HG02763 (cell line): ENCODE data around the gene SYNPR.

Source experiments
- ATAC-seq: cut with Tn5 transposase; IDR thresholded peaks from one replicate; pipeline ENCODE4 v1.9.1; 2021; ENCODE audit warnings: mild to moderate bottlenecking, moderate library complexity; ENCODE audit not compliant: unreplicated experiment

The SYNPR gene

DNA sequence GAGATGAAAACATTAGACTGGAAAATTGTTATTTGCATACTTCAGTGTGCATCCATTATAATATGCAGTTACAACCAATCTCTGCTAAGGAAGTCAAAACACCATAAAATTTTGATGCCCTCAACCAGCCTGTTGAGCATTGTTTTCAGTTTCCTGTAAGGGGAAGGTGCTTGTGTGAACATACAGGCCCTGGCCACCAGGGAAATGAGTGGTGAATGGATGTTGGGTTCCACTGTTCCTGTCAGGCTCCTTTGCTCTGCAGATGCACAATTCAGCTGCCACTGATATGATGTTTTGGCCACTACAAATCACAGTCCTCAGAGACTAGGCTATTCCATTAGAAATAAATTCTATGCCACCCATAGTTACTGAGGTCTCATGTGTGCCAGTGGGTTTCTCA is 184.6 kb downstream of the SYNPR start:
- ATAC-seq = no peak

DNA sequence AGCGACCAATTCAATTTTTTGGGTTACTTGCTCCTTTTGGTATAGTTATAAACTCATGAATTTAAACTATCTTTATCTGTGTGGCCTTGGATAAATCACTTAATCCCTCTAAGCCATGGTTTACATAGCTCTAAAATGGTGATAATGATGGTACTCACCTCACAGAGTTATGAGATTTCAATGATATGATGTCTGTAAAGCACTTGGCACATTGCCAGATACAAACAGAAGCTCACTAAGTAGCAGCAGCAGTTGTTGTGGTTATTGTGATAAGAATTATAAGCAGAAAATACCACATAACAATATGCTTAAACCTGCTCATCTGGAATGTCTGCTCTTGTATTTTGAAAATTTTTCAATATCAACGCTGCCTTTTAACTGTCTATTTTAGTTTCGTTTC is 189.3 kb downstream of the SYNPR start:
- ATAC-seq = no peak

DNA sequence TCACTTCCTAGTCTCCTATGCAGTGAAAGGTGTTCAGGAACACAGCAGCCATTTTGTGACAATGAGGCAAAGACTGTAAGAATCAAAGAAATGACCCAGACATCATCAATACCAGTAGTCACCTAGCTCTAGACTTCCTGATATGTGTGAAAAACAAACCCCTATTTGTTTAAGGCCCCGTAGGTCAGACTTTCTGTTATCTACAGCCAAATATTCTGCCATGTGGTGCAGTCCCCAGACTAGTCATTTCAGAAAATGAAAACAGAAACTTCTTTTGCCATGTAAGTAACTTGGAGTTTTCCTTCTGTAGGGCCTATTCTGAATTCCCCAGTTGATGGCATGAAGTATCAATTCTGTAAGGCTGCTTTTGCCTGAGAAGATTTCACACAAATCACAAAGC is 192.6 kb downstream of the SYNPR start:
- no peak for ATAC-seq

DNA sequence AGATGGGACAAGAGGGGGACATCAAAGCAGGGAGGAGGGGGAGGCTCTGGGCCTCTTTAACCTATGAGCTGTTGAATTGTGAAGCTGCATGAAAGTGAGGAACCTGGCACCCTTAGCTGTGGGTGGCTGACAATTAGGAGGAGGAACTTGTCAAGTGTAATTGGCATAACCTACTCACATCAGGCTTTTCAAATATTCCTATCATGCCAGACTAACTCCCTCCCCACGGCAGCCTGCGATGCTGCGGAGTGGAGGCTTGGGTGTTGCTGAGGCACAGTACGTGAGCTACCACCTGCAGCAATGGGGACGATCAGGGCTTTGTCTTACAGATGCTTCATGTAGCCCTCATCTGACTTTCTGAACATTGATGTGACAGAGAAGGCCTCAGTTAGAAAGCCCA is 193.7 kb downstream of the SYNPR start:
- no peak for ATAC-seq

DNA sequence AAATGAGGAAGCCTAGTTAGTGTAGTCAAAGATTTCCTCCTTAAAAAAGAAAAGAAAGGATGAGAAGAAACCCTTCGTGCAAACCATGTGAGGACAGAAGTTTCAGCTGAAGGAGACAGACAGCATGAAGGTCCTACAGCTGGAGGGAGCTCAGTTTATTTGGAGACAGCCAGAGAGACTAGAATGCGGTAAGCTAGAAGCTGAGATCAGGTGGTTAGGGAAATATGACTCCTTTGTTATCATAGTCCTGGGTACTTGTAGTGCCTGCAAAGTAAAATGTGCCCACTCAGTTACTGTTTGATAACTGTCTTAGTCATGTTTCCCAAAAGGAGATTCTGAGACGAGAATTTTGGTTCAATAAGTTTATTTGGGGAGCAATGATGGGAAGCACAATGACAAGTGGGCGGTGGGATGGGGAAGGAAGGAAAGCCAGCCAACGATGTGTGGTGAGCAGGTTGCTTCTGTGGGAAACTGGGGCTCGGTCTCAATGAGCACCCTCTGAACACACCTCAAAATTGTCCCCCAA is 195.6 kb downstream of the SYNPR start:
- ATAC-seq = no peak

DNA sequence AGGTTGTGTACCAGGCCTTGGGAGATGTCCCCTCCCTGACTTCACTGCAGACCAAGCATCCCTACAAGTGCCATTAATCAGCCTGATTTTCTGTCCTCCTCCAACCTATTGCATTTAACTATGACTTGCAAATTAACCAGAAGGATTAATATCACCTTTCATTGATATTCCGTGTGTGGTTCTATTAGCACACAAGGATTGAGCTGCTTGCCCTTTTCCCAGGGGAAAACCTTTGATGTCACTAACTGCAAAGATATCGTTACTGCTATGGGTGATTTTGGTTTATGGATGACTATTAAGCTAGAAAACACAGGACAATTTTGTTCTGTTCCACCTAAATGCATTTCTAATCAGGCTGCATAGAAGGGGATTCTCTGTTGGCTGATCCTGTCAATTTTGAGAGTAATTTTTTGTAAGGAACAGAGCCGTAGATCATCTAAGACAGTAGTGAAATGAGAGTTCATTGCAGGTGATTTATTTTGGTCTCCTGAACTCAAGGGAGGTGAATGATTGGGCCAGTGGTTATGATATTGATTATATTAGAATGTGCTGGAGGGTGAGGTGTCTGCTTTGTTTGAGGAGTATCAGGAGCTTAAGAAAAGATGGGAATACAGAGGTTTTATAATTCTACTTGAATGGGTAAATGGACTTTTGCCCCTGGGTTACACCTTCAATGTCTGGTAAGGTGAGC is 196.9 kb downstream of the SYNPR start:
- no peak for ATAC-seq

DNA sequence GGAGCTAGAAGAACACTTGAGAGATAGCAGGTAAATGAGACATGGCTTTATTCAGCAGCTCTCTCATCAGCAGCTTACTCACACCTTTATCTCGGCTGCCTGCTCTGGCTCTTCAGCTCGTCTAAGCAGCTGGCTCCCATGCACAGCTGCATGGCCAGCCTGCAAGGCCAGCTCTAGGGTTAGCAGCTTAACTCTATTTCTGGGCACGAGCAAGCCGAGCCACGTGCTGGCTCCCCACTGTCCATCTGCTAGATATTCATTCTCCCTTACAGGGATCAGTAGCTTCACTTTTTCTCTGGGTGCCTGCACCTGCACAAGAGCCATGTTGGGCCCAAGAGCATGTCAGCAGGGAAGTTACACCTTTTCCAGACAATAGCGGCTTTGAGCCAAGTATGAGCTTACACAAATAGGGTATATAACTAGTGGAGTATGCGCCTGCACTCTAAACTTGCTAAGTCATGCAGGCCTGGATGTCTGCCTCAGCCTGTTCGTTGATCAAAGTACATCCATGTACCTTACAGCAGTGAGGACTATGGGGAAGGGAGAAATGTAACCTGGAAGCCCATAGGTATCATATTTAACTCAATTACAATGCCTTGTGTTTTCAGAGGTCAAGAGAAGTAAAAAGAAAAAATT is 199.5 kb downstream of the SYNPR start:
- no peak for ATAC-seq

DNA sequence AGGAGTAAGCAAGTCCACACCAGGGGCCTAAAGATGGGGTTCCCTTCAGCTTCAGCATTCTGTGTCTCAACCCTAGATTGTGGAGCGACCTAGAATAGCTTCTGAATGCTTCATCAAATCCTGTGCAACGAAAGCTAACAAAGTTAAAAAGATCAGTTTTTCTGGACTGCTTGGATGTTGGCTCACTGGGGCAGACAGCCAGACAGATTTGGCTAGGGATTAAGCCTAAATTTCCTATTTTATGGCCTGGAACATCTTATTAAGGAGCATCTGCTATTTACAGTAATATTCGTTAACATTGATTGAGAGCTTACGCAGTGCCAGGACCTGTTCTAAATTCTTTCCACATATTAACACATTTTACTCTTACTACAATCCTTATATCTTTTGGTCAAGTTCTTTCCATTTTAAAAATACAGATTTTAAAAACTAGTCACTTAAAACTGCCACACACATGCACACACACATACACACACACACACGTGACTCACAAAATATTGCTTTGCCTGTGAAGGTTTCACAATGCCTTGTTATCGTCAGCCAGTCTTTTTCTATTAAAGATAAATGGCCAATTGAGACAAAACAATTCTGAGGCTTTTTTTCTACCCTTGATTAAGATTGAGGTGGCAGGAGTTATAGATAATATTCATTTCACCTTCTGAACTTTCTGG is 201.0 kb downstream of the SYNPR start:
- no peak for ATAC-seq

DNA sequence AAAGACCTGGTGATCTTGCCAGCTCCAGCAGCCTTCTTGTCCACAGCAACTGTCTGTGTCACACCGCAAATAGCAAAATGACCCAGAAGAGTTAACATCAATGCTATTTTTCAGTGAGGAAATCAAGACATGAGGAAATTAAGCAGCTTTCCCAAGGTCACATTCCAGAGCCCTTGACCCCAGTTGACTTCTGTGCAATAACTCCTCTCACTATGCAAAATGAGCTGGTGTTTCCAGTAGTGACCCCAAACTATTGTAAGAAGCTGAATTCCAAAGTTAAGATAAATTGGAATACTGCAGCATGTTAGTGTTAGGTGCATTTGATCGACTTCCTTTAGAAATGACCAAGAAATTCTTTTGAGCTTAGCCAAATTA is 201.5 kb downstream of the SYNPR start:
- ATAC-seq = no peak

DNA sequence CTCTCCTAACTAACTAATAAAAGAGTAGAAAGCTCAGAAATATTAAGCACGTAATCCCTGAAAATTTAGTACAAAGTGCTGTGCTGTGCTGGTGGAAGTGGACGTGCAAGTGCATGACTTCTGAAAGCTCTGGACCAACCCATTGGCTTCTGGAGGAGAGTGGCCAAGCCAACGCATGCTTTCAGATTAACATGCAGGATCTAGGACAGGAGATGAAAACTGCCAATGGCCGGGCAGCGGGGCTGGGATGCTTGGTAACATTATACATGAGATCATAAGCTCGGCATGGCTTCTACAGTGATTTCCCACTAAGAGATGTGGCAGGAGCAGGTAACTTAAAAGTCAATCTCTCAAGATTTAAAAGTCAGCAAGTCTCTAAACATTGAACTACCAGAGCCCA is 203.5 kb downstream of the SYNPR start:
- ATAC-seq = no peak

DNA sequence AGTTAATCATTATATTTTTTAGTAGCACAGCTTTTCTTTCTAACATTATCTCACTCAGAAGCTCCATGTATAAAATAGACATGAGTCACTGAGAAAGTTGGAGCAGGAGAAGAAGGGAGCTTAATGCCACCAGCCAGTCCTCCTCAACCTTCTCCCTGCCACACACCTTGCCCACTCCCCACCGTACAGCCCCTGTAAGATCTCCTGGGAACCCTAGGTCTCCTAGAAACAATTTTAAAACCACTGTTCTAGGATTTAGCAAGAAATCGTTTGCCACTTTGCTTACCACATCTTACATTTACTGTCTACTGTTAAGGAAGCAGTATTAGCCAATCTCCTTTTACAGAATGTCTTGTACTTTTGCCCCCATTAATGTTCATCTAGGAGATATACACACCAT is 204.2 kb downstream of the SYNPR start:
- ATAC-seq = no peak

DNA sequence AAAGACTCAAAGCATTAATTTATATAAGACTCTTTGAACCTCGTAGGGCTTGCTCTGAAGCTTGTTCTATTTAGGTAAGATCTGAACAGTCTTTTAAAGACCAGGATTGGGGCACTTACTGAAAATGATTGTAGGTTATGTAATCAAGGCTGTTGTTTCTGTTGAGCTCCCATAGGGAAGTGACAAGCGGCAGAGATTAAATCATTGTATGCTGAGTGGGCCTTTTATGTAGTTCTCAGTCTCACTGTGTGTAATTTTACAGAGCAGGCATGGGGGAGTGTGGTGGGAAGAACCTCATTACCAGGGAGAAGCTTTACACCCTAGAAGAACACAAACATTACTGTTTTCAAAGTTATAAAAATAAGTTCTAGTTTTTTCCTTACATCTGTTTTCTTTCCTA is 214.4 kb downstream of the SYNPR start:
- ATAC-seq = no peak

DNA sequence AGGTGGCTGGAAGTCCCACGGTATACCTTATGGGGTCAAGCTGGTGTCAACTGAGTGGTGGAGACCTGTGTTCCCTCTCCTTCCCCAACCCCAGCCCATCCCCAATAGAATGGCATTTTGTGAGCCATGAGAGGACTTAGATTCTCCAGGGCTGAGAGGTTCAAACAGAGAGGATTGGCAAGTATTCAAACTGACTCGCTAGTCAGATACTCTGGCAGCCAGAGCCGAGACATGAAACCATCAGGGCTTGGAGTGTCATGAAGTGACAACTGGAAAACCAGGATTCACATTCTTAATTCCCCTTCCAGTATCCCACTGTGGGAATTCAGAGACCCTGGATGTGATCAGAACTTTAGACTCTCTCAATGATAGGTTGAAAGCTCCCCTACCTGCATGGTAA is 215.0 kb downstream of the SYNPR start:
- ATAC-seq = no peak

DNA sequence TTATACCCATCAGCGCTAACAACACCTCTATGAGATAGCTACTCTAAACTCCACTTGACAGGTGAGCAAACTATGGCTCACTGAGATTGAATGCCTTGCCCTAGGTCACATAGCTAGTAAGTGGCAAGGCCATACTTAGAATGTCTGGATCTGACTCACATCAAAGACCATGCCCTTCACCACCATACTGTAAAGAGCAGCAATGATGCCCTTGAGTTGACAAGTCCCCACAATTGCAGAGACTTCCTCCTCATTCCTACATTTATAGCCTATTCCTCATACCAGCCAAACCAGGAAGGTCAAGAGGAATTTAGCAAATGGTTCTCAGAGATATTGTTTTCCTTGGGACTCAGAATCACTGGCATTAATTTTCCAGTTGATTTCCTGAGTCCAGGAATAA is 216.5 kb downstream of the SYNPR start:
- no peak for ATAC-seq

DNA sequence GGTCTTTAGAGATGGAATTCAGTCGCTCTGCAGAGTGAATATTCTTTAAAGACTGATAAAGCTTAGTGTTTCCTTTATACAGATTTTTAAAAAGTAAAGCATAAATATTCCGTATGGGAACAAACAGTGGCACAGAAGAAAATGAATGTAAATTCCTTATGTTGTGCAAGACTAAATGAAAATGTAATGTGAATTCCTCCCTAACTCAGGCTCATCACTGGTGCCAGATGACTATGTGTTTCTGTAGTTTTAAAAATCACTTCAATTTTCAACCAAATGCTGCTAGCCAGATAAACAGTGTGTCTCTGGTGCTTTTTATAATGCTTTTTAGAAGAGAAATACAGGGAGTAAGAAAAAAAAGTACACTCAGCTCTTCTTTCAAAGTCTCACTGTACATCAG is 219.5 kb downstream of the SYNPR start:
- ATAC-seq = no peak

DNA sequence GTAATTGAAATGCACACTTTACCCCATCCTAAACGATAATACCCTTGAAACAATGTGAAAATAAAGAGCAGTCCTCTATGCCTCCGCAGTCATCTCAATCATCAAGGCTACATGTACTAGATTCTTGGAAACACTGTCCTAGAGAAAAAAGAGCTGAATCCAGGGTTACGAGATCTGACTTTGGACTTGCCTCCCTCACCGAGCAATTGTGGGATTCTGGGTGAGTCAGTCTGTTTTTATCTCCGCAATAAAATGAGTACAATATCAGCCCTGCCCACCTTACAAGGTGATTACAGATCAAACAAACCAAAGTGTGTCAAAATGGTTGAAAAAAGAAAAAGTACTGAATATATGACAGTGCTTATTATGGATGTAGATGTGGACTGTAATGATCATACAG is 222.1 kb downstream of the SYNPR start:
- no peak for ATAC-seq

DNA sequence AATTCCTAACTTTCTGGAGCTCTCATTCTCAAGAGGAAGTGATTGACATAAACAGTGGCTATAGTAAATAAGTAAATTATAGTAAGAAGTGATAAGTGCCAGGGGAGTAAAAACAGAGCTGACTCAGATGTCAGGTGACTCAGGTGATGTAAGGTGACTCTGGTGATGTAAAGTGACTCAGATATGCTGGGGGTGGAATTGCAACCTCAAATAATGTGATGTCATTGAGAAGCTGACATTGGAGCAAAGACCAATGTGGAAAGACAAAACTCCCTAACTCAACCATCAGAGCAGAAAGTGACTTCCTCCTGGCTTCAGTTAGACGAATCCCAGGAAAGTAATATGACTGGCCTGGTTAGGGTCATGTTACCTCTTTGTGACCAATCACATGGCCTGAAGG is 230.2 kb downstream of the SYNPR start:
- ATAC-seq = no peak

DNA sequence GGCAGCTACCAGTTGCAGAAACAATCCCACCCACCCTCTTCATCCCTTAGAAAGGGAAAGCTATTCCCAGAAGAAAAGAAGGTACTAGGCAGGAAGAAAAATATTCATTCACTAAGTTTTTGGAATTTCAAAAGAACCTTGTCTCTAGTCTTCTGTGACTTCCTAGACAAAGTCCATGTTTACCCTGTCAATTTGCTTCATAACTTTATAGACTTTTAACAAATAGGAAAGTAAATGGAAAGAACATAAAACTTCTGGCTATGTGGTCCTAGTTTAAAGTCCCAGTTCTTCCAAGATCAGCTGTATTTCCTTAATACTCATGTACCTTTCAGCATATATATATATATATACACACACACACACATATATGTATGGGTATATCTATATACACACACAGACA is 230.7 kb downstream of the SYNPR start:
- no peak for ATAC-seq

DNA sequence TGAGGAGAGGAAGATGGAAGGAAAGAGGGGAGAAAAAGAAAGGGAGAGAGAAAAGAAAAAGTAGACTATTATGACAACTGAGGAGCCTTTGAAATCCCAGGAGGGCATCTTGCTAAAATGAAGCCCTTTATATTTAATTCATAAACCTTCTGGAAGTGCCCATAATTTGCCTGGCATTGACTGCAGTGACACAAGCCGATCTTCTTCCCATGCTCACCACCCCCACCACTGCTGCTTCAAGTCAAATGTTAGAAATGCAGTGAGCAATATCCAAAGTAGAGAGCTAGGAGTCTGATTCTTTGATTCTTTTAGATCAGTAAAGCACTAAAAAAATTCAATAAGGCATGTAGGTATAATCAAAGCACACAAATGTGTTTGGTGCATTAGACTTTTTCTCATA is 235.7 kb downstream of the SYNPR start:
- no peak for ATAC-seq

DNA sequence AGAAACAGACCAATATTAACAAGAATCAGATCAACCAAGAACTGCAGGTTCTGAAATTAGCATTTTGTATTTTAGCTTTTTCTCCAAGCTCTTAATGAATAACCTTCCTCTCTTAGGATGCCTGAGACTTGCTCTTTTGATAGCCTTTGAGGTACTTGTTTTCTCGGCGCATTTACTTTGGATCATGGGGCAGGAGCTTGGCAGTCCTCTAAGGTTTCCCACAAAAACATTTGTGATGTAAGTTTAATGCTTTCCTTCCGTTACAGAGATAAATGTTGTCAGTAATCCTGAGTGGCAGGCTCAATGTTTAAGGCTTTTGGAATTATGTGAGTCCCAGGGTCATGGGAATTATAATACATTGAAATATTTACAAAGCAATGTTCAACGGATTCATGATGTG is 236.6 kb downstream of the SYNPR start:
- ATAC-seq = no peak

DNA sequence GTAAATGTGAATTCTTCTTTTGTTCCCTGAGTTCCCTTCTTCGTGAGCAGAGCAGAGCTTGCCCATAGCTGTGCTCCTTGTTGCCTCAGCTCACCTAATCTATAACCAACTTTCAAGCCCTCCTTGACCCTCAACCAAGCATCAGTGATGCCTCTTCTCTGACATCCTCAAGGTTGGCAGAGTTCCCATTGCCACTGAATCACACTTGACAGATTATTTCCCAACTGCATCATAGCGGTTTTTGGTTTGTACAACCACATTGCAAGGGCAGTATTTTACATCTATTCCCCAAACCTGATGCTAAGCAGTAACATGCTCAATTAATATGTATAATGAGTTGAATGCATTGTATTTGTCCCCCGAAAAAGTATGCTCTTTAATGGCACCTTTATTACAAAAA is 241.3 kb downstream of the SYNPR start:
- no peak for ATAC-seq

DNA sequence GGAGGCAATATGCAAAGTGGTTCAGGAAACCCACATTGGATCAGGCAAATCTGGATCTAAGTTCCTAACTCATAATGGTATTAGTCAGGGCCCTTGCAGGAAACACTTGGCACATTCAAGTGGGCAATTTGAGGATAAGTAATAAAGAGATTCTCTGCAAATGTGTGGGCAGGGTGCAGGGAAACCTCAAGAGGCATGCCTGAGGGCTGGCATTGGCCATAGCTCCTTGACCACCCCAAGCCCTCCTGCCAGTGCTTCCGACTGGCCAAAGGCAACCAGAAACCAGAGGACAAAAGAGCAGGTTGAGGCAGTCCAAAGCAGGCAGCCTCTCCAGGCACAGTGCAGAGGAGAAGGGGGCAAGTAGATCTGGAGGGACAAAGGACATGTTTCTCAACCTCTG is 243.5 kb downstream of the SYNPR start:
- no peak for ATAC-seq
